Hepatocyte (in vitro differentiated cells): Measurements from ENCODE around the gene PIK3R5. TPM values are rescaled to one million over a fixed set of nuclear protein-coding genes. Genes with fewer than 3 reads are reported as not detected.

ENCODE experiments used
- DNase-seq: peaks from one replicate; pipeline ENCODE4 v3.0.0-alpha.2; 2016; ENCODE audit warnings: low spot score
- H2AFZ ChIP-seq: fragments of 200-600 bp; sonication (generic); 2 replicates; pipeline ENCODE4 v1.6.0; 2016; ENCODE audit warnings: antibody characterized with exemption, mild to moderate bottlenecking
- H3K27ac ChIP-seq: fragments of 200-600 bp; sonication (generic); 2 replicates; pipeline ENCODE4 v1.5.1; 2016; ENCODE audit warnings: mild to moderate bottlenecking
- H3K27me3 ChIP-seq: fragments of 200-600 bp; sonication (generic); 2 replicates; pipeline ENCODE4 v1.6.1; 2016
- H3K36me3 ChIP-seq: fragments of 200-600 bp; sonication (generic); replicated peaks from 2 replicates; pipeline ENCODE4 v1.5.1; 2016; ENCODE audit warnings: low read depth; ENCODE audit not compliant: insufficient read depth
- H3K4me1 ChIP-seq: fragments of 200-600 bp; sonication (generic); 2 replicates; pipeline ENCODE4 v1.5.1; 2016; ENCODE audit warnings: mild to moderate bottlenecking, moderate library complexity; ENCODE audit not compliant: insufficient read depth
- H3K4me2 ChIP-seq: fragments of 200-600 bp; sonication (generic); 2 replicates; pipeline ENCODE4 v1.6.0; 2016
- H3K4me3 ChIP-seq: fragments of 200-600 bp; sonication (generic); 2 replicates; pipeline ENCODE4 v1.5.1; 2016; ENCODE audit warnings: mild to moderate bottlenecking
- H3K79me2 ChIP-seq: fragments of 200-600 bp; sonication (generic); 2 replicates; pipeline ENCODE4 v1.6.0; 2017; ENCODE audit warnings: mild to moderate bottlenecking
- H3K9me2 ChIP-seq: fragments of 200-600 bp; sonication (generic); replicated peaks from 2 replicates; pipeline ENCODE4 v1.6.0; 2017; ENCODE audit warnings: mild to moderate bottlenecking; ENCODE audit not compliant: insufficient read depth
- H3K9me3 ChIP-seq: fragments of 200-600 bp; sonication (generic); 2 replicates; pipeline ENCODE4 v1.5.1; 2016; ENCODE audit warnings: low read depth, mild to moderate bottlenecking
- H4K20me1 ChIP-seq: fragments of 200-600 bp; sonication (generic); 2 replicates; pipeline ENCODE4 v1.6.0; 2016; ENCODE audit warnings: mild to moderate bottlenecking; ENCODE audit not compliant: insufficient read depth, poor library complexity, severe bottlenecking
- CTCF ChIP-seq: fragments of 200-600 bp; sonication (generic); IDR thresholded peaks from 2 replicates; pipeline ENCODE4 v1.5.1; 2016; ENCODE audit warnings: antibody characterized with exemption, mild to moderate bottlenecking; ENCODE audit not compliant: poor library complexity
- EZH2 ChIP-seq: fragments of 200-600 bp; sonication (generic); IDR thresholded peaks from 2 replicates; pipeline ENCODE4 v1.6.1; 2016; ENCODE audit warnings: antibody characterized with exemption, mild to moderate bottlenecking, borderline replicate concordance
- EZH2phosphoT487 ChIP-seq: fragments of 200-600 bp; sonication (generic); IDR thresholded peaks from one replicate; pipeline ENCODE4 v1.6.1; 2018; ENCODE audit warnings: antibody characterized with exemption, mild to moderate bottlenecking, low read depth, moderate library complexity; ENCODE audit not compliant: unreplicated experiment, severe bottlenecking
- WGBS: methylation state at CpG from one replicate; pipeline ENCODE4 v1.1.6; 2016; ENCODE audit warnings: low lambda C conversion rate; ENCODE audit errors: missing lambda C conversion rate; 5-methylcytosine and 5-hydroxymethylcytosine counted together
- polyA plus RNA-seq: library from polyadenylated mRNA; unstranded; fragments of >200 nt; fragmentation: Nextera tagmentation; extraction: Ambion mirVana; gene quantifications from 2 replicates; pipeline ENCODE4 v1.2.1, GENCODE V29; 2016
- total RNA-seq: library from RNA; depleted of rRNA; stranded (reverse); fragments of >200 nt; gene quantifications from 2 replicates; pipeline ENCODE4 v1.2.3, GENCODE V29; 2014

PIK3R5 gene
- total and polyA plus RNA-seq, 2 experiments from 2014 or later = 2.6 TPM; not detected in 1

GRCh38 chr17:8957721-8958120, 7.8 kb downstream of the PIK3R5 start:
- TF ChIP-seq EZH2 (no peak), EZH2phosphoT487 (no peak), CTCF (no peak)
- Histone ChIP-seq H3K36me3 (no peaks in the 10 kb centered on the region), H3K27me3 (peaks cover 26% of the 10 kb centered on the region), H4K20me1 (no peaks in the 10 kb centered on the region), H3K27ac (no peak overlapping the region), H3K4me1 (no peaks in the 10 kb centered on the region), H2AFZ (no peak overlapping the region), H3K9me2 (no peaks in the 10 kb centered on the region), H3K9me3 (no peaks in the 10 kb centered on the region), H3K4me3 (no peak overlapping the region), H3K79me2 (no peaks in the 10 kb centered on the region), H3K4me2 (no peak overlapping the region)
- DNase-seq = no peak
- WGBS = 94% methylated on average over 8 of the region's 8 CpGs

DNA sequence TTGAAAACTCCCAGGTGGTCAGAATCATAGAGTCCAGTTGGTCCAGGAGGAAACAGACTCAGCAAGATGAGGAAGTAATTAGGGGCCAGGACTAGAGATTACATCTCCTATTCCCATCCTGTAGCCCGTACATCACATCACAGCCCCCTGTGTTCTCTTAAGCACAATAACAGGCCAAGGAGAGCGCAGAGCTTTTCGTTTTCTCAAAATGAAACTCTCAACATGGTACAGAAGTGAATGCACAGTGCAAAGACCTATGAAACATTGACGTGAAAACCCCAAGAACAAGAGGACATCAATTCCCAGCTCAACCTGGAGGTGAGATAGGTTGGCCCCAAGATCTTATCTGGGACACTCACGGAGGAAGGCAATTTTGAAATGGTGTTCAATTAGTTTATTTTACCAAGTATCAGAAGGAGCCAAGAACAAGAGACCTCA, 9.0 kb downstream of the PIK3R5 start:
- no peaks in the 10 kb centered on the region for H4K20me1 ChIP-seq
- H3K9me2 ChIP-seq = no peaks in the 10 kb centered on the region
- H3K9me3 ChIP-seq = no peaks in the 10 kb centered on the region
- H2AFZ ChIP-seq = no peak overlapping the region
- no peaks in the 10 kb centered on the region for H3K4me1 ChIP-seq
- no peak overlapping the region for H3K4me2 ChIP-seq
- H3K4me3 ChIP-seq = no peak overlapping the region
- peaks cover 16% of the 10 kb centered on the region for H3K27me3 ChIP-seq
- DNase-seq = no peak
- TF ChIP-seq EZH2phosphoT487 = no peak
- no peak for TF ChIP-seq CTCF
- TF ChIP-seq EZH2 = no peak
- H3K27ac ChIP-seq = no peak overlapping the region
- H3K79me2 ChIP-seq = no peaks in the 10 kb centered on the region
- no peaks in the 10 kb centered on the region for H3K36me3 ChIP-seq
- 66% methylated on average over 5 of the region's 5 CpGs for WGBS

GRCh38 chr17:8955021-8955959, 10.2 kb downstream of the PIK3R5 start:
- no peak overlapping the region for H3K4me3 ChIP-seq
- no peak for DNase-seq
- H3K9me2 ChIP-seq = no peaks in the 10 kb centered on the region
- H4K20me1 ChIP-seq = no peaks in the 10 kb centered on the region
- H3K79me2 ChIP-seq = no peaks in the 10 kb centered on the region
- TF ChIP-seq EZH2 (no peak), EZH2phosphoT487 (no peak), CTCF (no peak)
- H3K36me3 ChIP-seq = no peaks in the 10 kb centered on the region
- no peak overlapping the region for H3K4me2 ChIP-seq
- peaks cover 14% of the 10 kb centered on the region for H3K27me3 ChIP-seq
- H2AFZ ChIP-seq = no peak overlapping the region
- no peaks in the 10 kb centered on the region for H3K4me1 ChIP-seq
- no peaks in the 10 kb centered on the region for H3K9me3 ChIP-seq
- no peak overlapping the region for H3K27ac ChIP-seq
- WGBS = 93% methylated on average over 12 of the region's 12 CpGs
